ENCODE data around the gene TEAD1. TPM values are rescaled to one million over a fixed set of nuclear protein-coding genes. Genes with fewer than 3 reads are reported as not detected.

TEAD1 gene
- total and polyA plus RNA-seq, 2 donors (not counting 3 experiments of a cell fraction or from before 2014, with no cell fraction given): 15.3 to 49.0 TPM

DNA sequence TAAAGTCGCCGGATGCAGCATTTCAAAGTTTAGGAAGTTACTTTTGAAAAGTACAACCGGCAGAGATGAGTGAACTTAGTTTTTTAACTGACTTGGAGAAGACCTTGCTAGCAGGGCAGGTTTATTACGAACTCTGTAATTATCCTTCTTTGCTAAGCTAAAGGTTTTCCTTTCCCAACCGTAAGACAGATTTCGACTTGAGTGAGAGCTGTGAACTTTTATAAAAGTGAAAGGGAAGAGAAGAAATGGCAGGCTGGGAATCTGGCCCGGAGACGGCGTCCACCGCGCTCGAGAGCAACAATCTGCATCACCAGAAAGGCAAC lies 659 bp upstream of the TEAD1 start:
- H3K4me1 ChIP-seq (ENCODE audit: control insufficient read depth, extremely low read depth, insufficient read depth, low read length): peaks cover 22% of the 10 kb centered on the region
- no peaks in the 10 kb centered on the region for H3K9me1 ChIP-seq (replicated peaks; ENCODE audit: control insufficient read depth, extremely low read depth, insufficient read depth, low read length)
- peak overlapping the region; percentile 93 for H3K4me2 ChIP-seq (ENCODE audit: insufficient read depth, low read length)
- intact Hi-C loops (cut with micrococcal nuclease): loop anchor here (5.0 kb wide), 3 partner anchors 71 to 261 kb away; no protein-coding TSS in a partner anchor
- H3K4me3 ChIP-seq (replicated peaks in 1 of 3; ENCODE audit: insufficient read depth in 1 of 3, low read depth in 1 of 3, low read length in 3 of 3): peak overlapping the region; percentile 36 to 85 (median 78)
- peak overlapping the region; percentile 71 for H3K27ac ChIP-seq (ENCODE audit: insufficient read depth, low read depth, low read length)
- POLR2A ChIA-PET: interaction anchor here (0.5 to 0.7 kb wide), 2 partner anchors 120 to 154 kb away, joined by 3 to 7 read pairs; no protein-coding TSS in a partner anchor
- no peak for DNase-seq (ENCODE audit: low read depth, low spot score)
- CTCF ChIA-PET: interaction anchor here (0.8 to 1.9 kb wide), 9 partner anchors 11 to 342 kb away, joined by 3 to 12 read pairs (median 4); no protein-coding TSS in a partner anchor
- no peak for FAIRE-seq
- H2AFZ ChIP-seq (ENCODE audit: low read depth, low read length): peak overlapping the region; percentile 77
- peak overlapping the region; percentile 85 for H3K9ac ChIP-seq (replicated peaks; ENCODE audit: extremely low read depth, insufficient read depth, low read length)
- TSS peak; percentile 68 for BruUV-seq (replicated peaks)
- dilution Hi-C loops (cut with MboI; ENCODE audit: extremely low pct_ligation_motif_present, low sequenced_read_pairs): no loop called here
- H3K27me3 ChIP-seq (ENCODE audit: control insufficient read depth in 2 of 2, insufficient read depth in 2 of 2, low read length in 2 of 2): no peaks in the 10 kb centered on the region
- TF ChIP-seq GATA2 (IDR thresholded peaks at IDR 0.05; ENCODE audit: insufficient read depth, insufficient read length, low read depth, low read length) (no peak), JUN (IDR thresholded peaks at IDR 0.05; ENCODE audit: borderline replicate concordance, insufficient read depth, insufficient read length, low read depth) (no peak), POLR2AphosphoS5 (IDR thresholded peaks at IDR 0.05; ENCODE audit: insufficient read depth, low read depth, low read length) (no peak), EZH2 (IDR thresholded peaks at IDR 0.05; ENCODE audit: borderline replicate concordance, low read depth, low read length, severe bottlenecking) (no peak), POLR2A (IDR thresholded peaks at IDR 0.05; ENCODE audit: low read depth, low read length) (no peak), FOS (IDR thresholded peaks at IDR 0.05; ENCODE audit: borderline replicate concordance, insufficient read depth, low read length) (no peak)
- TF ChIP-seq, protein P1, sequence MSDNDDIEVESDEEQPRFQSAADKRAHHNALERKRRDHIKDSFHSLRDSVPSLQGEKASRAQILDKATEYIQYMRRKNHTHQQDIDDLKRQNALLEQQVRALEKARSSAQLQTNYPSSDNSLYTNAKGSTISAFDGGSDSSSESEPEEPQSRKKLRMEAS (IDR thresholded peaks at IDR 0.05; ENCODE audit: insufficient read depth, insufficient read length): no peak
- TF ChIP-seq, protein P2, sequence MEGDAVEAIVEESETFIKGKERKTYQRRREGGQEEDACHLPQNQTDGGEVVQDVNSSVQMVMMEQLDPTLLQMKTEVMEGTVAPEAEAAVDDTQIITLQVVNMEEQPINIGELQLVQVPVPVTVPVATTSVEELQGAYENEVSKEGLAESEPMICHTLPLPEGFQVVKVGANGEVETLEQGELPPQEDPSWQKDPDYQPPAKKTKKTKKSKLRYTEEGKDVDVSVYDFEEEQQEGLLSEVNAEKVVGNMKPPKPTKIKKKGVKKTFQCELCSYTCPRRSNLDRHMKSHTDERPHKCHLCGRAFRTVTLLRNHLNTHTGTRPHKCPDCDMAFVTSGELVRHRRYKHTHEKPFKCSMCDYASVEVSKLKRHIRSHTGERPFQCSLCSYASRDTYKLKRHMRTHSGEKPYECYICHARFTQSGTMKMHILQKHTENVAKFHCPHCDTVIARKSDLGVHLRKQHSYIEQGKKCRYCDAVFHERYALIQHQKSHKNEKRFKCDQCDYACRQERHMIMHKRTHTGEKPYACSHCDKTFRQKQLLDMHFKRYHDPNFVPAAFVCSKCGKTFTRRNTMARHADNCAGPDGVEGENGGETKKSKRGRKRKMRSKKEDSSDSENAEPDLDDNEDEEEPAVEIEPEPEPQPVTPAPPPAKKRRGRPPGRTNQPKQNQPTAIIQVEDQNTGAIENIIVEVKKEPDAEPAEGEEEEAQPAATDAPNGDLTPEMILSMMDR (IDR thresholded peaks at IDR 0.05; ENCODE audit: extremely low read depth in 1 of 2, insufficient read depth in 1 of 2, low read depth in 1 of 2, low read length in 2 of 2): no peak
- no peaks in the 10 kb centered on the region for H3K9me3 ChIP-seq (replicated peaks; ENCODE audit: control insufficient read depth, insufficient read depth, low read length)
- H3K79me2 ChIP-seq (ENCODE audit: control insufficient read depth, insufficient read depth, low read length): peaks cover 32% of the 10 kb centered on the region
- peaks cover 5% of the 10 kb centered on the region for H4K20me1 ChIP-seq (replicated peaks; ENCODE audit: control insufficient read depth, extremely low read depth, insufficient read depth, low read length)
- no peaks in the 10 kb centered on the region for H3K36me3 ChIP-seq (ENCODE audit: control insufficient read depth in 2 of 2, extremely low read depth in 1 of 2, insufficient read depth in 2 of 2, low read length in 2 of 2)
